Amniotic epithelial cell (primary cell): ENCODE results near the gene PDILT.

ENCODE experiments used
- DNase-seq: peaks from one replicate; pipeline ENCODE4 v3.0.0-alpha.2; 2010; ENCODE audit warnings: low read depth

Gene PDILT

DNA sequence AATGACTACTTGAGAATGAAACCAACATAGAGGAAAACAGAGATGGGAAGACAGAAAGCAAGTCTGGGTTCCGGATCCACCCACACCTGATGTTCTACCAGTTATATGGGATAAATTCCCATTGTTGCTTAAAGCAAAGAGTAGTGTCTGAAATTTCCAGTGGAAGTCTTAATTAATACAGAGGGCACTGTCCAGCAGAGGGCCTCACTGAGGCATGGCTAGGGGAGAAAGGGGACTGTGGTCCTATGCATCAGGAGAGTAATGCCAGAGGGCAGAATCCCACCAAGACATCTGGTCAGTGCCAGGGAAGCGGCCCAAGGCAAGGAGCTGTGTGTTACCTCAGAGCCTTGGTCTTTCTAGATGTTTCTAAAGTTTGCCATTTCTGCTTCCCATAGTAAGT, 44.5 kb downstream of the PDILT start:
- no peak for DNase-seq

GRCh38 chr16:20355114-20355782, 49.3 kb downstream of the PDILT start:
- DNase-seq = no peak

GRCh38 chr16:20353379-20353778, 51.2 kb downstream of the PDILT start:
- DNase-seq = no peak

GRCh38 chr16:20352615-20353014, 51.9 kb downstream of the PDILT start, which contains the start of gene UMOD:
Gene UMOD, minus strand, starts transcription at chr16:20352715. Its CDS starts 1,978 bp downstream, at chr16:20350737.
- no peak for DNase-seq

DNA sequence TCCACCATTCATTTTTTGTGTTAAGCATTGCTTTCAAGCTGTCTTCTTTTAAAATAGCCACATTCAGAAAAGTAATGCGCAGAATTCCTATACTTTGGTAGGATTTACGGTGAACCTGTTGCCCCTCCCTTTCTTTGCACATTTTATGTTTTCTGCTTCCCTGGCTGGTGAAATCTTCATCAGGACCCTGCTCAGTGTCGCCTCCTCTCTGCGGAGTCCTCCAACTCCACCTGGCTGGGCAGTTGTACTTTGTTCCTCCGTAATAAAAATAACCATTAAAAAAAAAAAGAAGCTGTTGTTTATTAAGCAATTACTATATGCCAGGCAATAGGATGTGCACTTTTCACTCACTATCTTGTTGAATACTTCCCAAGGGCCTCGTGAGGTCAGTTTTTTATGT, 54.9 kb downstream of the PDILT start:
- DNase-seq = no peak

DNA sequence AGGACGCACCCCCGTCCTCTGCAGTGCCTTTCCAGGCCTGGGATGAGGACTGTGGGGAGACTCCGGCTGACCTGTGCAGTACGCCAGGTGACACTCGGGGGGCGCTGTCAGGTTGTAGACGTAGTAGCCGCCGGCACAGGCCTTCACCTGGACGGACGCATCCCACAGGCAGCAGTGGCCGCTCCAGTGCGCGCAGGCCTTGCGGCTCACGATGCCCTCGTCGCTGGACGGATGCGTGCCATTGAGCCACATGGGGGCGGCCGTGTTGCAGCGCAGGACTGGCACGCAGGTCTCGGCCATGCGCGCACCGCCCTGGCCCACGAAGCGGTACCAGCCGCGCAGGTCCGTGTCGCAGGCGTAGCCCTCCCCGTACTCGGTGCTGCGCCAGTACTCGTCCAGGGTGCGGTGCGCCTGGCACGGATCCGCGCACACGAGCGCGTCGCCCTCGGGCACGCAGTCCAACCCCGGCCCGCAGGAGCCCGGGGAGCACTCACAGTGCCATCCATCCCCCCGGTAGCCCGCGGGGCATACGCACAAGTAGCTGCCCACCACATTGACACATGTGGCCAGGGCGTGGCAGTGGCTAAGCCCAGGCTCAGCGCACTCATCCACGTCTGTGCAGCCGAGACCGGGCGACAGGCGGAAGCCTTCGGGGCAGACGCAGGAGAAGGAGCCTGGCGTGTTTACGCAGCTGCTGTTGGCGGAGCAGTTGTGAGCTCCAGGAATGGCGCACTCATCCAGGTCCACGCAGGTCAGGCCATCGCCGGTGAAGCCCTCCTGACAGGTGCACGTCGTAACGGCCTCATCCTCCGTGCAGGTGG, 56.0 kb downstream of the PDILT start:
- no peak for DNase-seq

DNA sequence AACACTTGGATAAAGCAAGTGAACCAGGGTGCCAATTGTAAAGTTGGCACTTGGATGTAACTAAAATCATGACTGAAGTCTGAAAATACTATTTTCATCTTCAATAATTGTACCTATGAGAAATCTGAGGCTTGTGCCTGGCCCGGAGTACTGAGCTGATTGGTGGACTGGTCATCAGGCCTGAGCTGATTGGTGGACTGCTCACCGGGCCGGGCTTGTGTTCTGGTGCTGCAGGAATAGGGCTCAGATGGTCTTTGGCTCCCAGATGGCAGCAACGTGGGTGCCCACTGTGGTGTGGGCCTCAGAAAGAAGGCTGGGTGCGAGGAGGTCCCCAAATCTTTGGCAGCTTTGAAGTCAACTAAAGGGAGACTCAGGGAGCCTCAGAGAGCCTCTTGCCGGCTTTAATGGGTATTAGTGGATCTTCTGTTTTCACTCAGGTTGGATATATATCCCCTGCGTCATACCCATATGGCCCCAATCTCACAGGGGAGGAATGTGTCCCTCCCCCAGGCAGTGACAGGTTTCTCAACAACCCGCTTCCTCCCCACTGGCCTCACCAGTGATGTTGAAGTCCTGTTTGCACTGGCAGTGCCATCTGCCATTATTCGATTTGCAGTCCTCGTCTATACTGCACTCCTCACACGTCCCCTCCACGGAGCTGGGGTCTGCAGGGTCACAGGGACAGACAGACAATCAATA, 56.7 kb downstream of the PDILT start:
- no peak for DNase-seq

- no peak for DNase-seq
Observed at GRCh38 chr16:20344611-20345010, 59.9 kb downstream of the PDILT start.

GRCh38 chr16:20339744-20340143, 64.8 kb downstream of the PDILT start:
- no peak for DNase-seq

DNA sequence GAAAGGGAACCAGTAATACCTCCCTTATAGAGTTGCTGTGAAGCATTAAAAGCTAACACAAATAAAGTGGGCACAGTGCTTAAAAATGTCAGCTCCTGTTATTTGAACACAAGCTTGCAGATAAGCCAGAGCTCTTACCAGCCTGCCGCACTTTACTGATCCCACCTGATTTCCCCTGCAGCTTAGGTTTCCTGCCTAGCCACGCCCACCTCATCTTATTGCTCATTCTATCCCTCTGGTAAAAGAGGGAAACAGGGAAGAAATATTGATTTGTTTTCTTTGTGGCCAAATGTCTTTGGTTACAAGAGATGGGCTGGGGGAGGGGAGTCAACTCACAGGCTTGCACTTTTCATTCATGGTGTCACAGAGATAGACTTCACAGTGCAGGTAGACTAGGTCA, 67.6 kb downstream of the PDILT start:
- DNase-seq = no peak

DNA sequence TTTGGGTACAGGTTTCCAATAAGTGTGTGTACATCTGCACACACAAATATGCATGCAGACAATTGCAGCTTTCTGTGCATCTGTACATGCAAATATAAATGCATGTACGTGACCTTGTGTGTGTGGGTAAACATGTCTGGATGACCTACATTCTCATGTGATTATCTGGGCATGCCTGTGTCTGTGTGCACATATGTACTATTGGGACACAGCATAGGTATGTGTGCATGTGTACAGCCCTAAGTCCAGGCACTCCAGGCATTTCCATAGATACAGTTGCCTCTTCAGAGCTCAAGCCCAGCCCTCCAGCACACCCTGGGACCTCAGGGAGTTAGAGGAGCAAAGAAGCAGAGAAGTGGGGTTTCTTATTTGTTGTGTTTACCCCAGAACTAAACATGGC, 70.1 kb downstream of the PDILT start:
- no peak for DNase-seq

- DNase-seq = no peak
Observed at GRCh38 chr16:20333120-20333519, 71.4 kb downstream of the PDILT start.

DNA sequence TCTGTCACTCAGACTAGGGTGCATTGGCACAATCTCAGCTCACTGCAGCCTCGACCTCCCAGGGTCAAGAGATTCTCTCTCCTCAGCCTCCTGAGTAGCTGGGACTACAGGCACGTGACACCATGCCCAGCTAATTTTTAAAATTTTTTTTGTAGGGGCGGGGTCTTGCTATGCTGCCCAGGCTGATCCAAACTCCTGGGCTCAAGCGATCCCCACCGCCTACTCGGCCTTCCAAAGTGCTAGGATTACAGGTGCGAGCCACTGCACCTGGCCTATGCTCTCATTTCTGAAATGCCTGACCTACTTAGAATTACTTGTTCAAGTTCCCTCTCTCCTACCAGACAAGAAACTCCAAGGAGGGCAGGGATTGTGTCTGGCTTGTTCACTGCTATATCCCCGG, 72.1 kb downstream of the PDILT start:
- DNase-seq = no peak

- no peak for DNase-seq
Observed at GRCh38 chr16:20331635-20332034, 72.9 kb downstream of the PDILT start.

DNA sequence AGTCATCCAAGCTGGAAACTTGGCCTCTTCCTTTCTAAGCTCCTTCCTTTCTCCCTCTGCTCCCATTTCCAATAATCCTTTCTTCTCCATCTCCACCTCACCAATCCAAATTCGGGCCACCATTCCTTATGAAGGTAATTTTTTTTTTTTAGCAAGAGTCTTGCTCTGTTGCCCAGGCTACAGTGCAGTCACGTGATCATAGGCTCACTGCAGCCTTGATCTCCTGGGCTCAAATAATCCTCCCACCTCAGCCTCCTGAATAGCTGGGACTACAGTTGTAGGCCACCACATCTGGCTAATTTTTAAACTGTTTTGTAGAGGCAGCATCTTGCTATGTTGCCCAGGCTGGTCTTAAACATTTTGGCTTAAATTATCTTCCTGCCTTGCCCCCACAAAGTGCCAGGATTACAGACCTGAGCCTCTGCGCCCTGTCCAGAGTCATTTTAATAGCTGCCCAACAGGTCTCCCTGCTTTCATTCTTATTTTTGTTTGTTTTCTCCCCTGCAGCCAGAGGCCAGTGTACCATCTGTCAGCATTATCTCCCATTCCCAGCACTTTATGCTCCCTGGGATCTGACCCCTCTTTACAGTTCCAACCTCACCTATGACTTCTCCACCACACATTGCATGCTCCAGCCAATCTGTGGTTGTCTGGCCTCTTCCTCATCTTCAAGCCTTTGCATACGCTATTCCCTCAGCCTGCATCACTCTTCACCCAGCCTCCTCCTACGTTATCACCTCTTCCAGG, 75.0 kb downstream of the PDILT start:
- DNase-seq = no peak

DNA sequence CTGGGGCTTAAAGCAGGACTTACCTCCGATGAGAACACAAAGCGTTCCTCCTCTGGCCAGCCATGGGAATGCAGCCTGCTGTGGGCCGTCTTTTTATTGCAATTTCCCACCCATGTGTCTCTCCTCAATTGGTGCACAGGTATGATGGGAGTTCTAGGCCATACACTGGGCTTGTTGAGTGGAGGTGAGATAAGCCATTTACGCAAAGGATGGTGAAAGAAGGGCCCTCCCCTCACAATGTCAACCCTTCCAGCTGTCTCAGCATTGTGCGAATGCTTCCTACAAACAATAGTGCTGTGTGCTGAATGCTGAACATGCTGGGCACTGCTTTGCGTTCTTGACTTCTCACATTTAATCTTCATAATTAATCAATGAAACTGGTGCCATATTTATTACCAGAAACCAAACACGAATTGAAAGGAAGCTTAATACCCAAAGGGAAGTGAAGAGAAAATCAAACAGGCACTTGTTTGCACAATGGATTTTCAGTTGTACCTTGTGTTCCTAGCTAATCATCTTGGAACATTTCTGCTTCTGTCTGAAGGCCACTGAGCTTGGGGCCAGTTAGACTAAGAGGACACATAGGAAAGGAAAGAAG, 77.0 kb downstream of the PDILT start, which contains the start of gene GP2:
GP2 (minus strand) TSS at position 70 of the 598 bp plus-strand sequence. CDS start 1,082 bp downstream, outside the sequence.
- DNase-seq = no peak

GRCh38 chr16:20326321-20326720, 78.2 kb downstream of the PDILT start:
- DNase-seq = no peak

DNA sequence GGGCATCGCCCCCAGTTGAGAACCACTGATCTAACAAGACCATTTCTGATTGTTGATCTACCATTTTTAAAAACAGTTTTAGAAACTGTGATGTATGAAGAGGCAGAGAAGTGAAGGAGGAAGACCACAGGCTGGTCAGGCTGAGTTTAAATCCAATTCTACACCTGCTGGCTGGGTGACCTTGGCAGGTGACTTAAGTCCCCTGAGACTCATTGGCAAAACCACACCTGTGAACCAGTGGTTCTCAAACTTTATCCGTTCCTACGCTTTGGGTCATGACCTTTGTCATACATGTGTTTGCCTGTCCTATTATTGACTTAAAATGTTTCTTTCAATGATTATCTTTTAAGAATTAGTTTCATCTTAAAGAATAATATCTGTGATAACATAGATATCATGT, 79.5 kb downstream of the PDILT start:
- DNase-seq = no peak

- DNase-seq = no peak
Observed at GRCh38 chr16:20323591-20324117, 80.9 kb downstream of the PDILT start.

DNA sequence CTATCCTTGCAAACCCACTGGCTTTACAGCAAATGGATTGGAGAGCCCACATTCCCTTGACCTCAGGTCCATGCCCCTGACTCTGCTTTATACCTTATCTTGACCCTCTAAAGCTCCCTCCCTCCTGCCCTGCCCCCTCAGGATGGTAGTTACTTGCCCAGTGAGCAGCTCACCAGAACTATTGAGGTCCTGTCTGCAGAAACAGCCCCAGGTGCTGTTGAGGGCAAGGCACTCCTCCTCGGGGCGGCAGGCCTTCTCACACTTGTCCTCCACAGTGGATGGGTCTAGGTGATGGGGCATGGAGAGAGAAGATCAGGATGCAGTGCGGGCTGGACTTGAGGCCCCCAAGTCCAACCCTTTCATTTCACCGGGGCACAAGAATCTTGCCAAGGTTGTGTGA, 81.8 kb downstream of the PDILT start:
- no peak for DNase-seq

DNA sequence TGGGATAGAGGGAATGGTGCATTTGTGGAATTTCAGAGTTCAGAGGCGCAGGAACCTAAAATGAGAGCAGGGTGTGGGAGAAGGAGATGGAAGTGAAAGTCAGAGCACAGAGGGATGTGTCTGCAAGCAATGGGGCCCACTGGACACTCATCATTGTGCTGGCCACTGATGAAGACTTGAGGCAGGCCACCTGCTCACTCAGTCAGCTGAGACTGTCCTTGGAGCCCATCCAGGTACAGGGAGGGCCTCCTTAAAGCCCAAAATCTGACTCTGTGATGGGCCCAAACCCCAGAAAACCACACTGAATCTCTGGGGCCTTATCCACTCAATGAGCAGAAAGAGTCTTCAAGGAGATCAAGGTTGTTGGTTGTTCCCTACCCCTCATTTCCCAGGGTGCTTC, 82.9 kb downstream of the PDILT start:
- DNase-seq = no peak
